ENCODE measurements around the gene GNAQ. TPM values are rescaled to one million over a fixed set of nuclear protein-coding genes. Genes with fewer than 3 reads are reported as not detected.
A peak's percentile ranks its signal among the peaks of the same experiment; 100 is the strongest.

The GNAQ gene
- total RNA-seq, 4 donors from 2014 or later = 35.4 to 95.7 (median 52.3) TPM

- no peak for DNase-seq
- Histone ChIP-seq H3K4me1 (peaks cover 0 to 7% of the 10 kb centered on the region in 2 donors), H3K9me3 (no peaks in the 10 kb centered on the region), H3K4me3 (no peak overlapping the region), H3K36me3 (no peaks in the 10 kb centered on the region), H3K27me3 (no peaks in the 10 kb centered on the region), H3K27ac (no peak overlapping the region)
- intact Hi-C loops (cut with DNase I; ENCODE audit: low total_unique reads) = no loop called here
- TF ChIP-seq POLR2A (IDR thresholded peaks at IDR 0.05) = no peak
- TF ChIP-seq, protein P1, sequence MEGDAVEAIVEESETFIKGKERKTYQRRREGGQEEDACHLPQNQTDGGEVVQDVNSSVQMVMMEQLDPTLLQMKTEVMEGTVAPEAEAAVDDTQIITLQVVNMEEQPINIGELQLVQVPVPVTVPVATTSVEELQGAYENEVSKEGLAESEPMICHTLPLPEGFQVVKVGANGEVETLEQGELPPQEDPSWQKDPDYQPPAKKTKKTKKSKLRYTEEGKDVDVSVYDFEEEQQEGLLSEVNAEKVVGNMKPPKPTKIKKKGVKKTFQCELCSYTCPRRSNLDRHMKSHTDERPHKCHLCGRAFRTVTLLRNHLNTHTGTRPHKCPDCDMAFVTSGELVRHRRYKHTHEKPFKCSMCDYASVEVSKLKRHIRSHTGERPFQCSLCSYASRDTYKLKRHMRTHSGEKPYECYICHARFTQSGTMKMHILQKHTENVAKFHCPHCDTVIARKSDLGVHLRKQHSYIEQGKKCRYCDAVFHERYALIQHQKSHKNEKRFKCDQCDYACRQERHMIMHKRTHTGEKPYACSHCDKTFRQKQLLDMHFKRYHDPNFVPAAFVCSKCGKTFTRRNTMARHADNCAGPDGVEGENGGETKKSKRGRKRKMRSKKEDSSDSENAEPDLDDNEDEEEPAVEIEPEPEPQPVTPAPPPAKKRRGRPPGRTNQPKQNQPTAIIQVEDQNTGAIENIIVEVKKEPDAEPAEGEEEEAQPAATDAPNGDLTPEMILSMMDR (IDR thresholded peaks at IDR 0.05) = no peak
These were observed 187.2 kb downstream of the GNAQ start for GRCh38 chr9:77844415-77844814.

GRCh38 chr9:77843871-77844155 is 187.8 kb downstream of the GNAQ start:
- H3K27me3 ChIP-seq = no peaks in the 10 kb centered on the region
- H3K9me3 ChIP-seq = no peaks in the 10 kb centered on the region
- H3K27ac ChIP-seq = no peak overlapping the region
- TF ChIP-seq, protein P1 (IDR thresholded peaks at IDR 0.05) = no peak
- TF ChIP-seq POLR2A (IDR thresholded peaks at IDR 0.05) = no peak
- peaks cover 0 to 8% of the 10 kb centered on the region in 2 donors for H3K4me1 ChIP-seq
- DNase-seq = no peak
- no peak overlapping the region for H3K4me3 ChIP-seq
- H3K36me3 ChIP-seq = no peaks in the 10 kb centered on the region
- intact Hi-C loops (cut with DNase I; ENCODE audit: low total_unique reads) = no loop called here

DNA sequence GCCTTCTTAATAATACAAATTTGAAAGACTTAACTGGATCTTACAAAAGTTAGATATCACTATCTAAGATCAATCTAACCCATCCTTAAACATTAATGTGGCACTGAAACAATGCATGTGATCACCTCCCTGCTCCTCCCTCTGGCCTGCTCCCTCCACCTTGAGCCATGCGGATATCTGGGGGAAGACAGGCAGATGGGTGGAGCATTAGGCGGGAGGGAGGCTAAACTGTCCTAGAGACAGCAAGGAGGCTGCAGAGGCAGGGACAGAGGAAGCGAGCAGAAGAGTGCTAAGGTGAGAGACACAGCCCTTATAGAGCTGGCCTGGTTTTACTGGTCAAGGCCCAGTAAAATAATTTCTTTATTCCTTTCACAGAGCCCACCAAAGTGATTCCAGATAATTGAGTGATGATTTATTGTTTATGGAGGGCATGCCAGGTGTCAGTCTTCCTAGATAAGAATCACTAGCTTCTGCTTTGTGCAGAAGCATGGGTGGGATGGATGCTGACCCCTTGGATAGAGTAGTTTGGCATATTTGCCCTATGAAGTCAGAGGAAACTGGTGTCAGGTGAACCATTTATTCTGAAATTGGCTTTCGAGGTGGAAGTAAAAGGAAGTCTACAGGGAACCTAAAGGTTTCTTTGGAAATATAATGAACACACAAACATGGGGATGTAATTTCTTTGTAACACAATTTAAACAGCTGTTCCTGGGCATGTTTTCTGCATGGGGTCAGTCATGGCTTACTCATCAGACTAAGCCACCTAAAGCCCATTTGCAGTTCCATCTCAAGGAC is 188.3 kb downstream of the GNAQ start:
- TF ChIP-seq, protein P1 (IDR thresholded peaks at IDR 0.05) = no peak
- no peak for TF ChIP-seq POLR2A (IDR thresholded peaks at IDR 0.05)
- DNase-seq = no peak
- Histone ChIP-seq H3K9me3 (no peaks in the 10 kb centered on the region), H3K4me3 (no peak overlapping the region), H3K36me3 (no peaks in the 10 kb centered on the region), H3K27me3 (no peaks in the 10 kb centered on the region), H3K4me1 (peaks cover 0 to 8% of the 10 kb centered on the region in 2 donors), H3K27ac (no peak overlapping the region)
- intact Hi-C loops (cut with DNase I; ENCODE audit: low total_unique reads) = no loop called here

DNA sequence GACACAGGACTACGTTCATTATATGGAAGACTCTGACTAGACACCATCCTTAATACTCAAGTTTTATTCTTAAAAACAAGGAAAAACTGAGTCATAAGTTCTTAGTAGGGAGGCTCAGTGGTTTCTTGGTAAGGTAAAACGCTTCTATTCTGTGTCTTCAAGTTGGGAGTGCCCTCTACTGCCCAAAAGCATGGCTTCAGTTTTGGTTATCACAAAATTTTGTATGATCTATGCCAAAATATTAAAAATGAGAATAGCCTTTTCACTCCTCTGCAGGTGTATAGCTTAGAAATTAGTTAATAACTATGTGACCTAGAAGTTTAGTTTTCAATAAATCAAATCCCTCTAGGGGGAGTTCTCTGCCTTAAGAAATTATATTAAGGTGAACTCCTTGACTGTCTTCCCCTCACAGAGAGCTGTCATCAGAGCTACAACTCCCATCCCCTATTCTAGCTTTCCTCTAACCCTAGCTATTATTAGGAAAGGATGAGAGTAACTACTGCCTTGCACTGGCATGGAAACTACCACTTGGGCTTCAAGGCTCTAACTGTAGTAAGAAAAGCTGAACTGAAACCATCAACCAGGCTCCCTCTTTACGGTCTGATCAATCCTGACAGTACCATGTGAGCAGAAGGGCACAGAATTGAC is 189.7 kb downstream of the GNAQ start:
- Histone ChIP-seq H3K4me3 (no peak overlapping the region), H3K27ac (peak overlapping the region; percentile 23 to 25), H3K9me3 (no peaks in the 10 kb centered on the region), H3K4me1 (peaks cover 0 to 8% of the 10 kb centered on the region in 2 donors), H3K36me3 (no peaks in the 10 kb centered on the region), H3K27me3 (no peaks in the 10 kb centered on the region)
- no peak for TF ChIP-seq POLR2A (IDR thresholded peaks at IDR 0.05)
- TF ChIP-seq, protein P1 (IDR thresholded peaks at IDR 0.05) = peak; percentile 20 to 38 (median 24)
- intact Hi-C loops (cut with DNase I; ENCODE audit: low total_unique reads) = no loop called here
- DNase-seq = no peak

- H3K4me1 ChIP-seq = peaks cover 0 to 8% of the 10 kb centered on the region in 2 donors
- intact Hi-C loops (cut with DNase I; ENCODE audit: low total_unique reads) = no loop called here
- H3K9me3 ChIP-seq = no peaks in the 10 kb centered on the region
- H3K27me3 ChIP-seq = no peaks in the 10 kb centered on the region
- no peak overlapping the region for H3K4me3 ChIP-seq
- no peak for DNase-seq
- peak overlapping the region; percentile 45 to 47 for H3K27ac ChIP-seq
- H3K36me3 ChIP-seq = no peaks in the 10 kb centered on the region
- TF ChIP-seq POLR2A (IDR thresholded peaks at IDR 0.05) = no peak
- TF ChIP-seq, protein P1 (IDR thresholded peaks at IDR 0.05) = no peak
These were observed 192.0 kb downstream of the GNAQ start for GRCh38 chr9:77839459-77840140.
